SKM-1 treated with dmso at 0.1 percent for 144 hours (cell line): Measurements from ENCODE around the gene MYH14.
"Not testable (repeated sequence)": the region's sequence is repeated elsewhere in the genome, so short reads cannot be mapped to it uniquely, and the experiment has no call there.

Experiments
- DNase-seq: peaks from one replicate; lab custom pipeline; 2025; ENCODE audit not compliant: unreplicated experiment; lab: John Stamatoyannopoulos, UW

The MYH14 gene

DNA sequence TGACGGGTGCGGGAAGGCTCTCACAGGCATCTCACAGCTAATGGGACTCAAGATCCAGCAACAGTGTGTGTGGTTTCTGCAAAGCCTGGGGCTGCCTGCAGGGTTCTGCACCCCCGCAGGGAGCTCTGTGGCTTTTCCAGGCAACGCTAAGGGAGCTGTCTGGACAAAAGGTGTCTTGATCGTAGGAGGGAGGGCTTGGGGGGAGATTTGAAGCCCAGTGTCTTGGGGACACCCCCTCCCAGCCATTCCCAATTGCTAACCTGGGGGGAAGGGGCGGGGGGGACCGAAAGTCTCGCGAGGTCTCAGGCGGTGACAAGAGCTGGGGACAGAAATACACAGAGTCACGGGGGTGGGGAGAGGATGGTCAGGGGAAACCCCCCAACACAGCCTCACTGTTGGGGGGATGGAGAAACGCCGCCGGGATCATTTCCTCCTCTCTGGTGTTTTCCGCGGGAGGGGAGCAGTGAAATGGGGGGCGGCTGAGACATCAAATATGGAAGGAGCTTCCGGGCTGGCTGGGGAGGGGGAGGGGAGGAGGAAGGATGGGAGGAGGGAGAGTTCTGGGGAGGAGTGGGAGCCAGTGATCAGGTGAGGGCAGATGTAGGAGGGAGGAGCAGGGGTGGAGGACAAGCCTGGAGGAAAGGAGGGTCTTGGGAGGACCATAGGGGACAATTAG is 112.5 kb downstream of the MYH14 start:
- no peak for DNase-seq

DNA sequence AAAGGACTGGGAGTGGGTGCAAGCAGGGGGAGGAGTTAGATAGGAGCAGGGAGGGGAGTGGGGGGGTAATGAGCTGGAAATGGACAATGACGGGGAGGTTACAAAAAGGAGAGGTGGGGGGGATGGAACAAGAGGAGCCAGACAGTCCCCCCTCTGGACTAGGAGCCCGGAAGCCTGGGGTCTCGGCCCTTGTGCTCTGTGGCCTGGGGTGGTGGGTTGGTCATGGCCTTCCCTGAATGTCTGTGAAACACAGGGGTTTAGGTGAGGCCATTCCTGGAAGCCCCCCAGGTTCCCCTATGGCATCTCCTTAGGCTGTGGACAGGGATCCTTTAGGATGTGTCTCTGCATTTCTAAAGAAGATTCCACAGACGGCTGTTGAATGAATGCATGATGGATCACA is 113.7 kb downstream of the MYH14 start:
- DNase-seq, result no peak

DNA sequence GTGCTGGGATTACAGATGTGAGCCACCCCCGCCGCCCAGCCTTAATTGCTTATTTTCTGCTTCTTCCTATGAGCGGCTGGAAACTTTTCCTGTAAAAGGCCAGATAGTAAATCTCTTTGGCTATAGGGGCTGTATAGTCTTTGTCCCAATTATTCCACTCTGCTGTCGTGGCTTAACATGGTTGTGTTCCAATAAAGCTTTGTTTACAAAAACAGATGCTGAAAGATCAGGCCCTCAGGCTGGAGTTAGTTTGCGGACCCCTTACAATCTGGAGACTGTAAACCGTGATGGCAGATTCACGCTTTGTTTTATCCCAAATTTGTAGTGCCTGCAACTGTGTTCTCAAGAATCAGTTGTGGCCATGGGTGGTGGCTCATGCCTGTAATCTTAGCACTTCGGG is 115.0 kb downstream of the MYH14 start:
- no peak for DNase-seq

DNA sequence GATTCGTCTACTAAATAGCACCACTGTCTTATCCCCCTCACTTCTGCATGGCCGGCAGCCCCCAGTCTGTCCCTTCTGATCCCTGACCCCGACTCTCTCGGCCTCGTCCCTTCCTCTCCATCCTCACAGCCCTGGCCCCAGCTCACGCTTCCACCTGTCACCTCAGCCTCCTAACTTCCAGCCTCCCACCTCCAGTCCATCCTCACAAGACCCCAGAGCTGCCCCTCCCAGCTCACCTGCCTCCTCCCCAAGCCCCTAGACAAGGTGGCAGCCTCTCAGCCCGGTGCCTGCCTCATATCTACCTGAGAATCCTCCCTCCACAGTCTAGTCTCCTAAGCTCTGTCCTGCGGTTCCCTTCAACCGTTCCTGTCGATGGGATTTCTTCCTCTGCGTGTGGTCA is 115.7 kb downstream of the MYH14 start:
- DNase-seq, result no peak

DNA sequence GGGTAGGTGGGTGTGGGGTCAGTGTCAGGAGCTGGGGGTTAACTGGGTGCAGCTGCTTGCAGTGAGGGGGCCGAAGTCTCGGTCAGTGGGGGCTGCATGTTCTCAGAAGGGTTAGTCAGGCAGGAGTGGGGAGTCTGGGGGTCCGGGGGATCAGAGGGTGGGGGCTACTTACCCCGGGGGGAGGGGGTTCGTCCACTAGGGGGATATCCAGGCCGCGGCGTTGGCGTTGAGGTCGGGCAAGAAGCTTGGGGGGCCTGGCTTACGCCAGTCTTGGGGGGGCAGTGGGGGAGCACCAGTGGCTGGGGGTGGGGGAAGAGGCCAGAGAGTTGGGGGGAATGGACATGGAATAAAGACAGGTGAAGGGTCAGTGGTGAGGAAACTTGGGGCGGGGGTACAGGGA is 116.6 kb downstream of the MYH14 start:
- DNase-seq, result no peak

DNA sequence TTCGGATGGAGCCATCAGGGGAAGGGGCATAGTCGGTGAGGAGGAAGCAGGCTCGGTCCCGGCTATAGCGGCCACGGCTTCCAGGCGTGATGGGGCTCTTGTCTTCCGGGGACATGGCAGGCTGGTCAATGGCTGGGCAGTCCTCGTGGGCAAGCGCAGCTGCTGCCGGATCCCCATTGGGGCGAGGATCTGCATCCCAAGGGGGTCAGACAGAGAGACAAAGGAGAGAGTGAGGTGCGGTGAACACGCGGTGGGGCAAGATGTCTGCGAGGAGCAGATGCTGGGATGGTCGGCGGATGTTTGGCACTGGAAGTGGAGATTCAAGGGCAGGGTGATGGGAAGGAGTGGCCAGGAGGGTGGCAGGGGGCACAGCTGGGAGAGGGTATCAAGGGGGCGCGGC is 117.2 kb downstream of the MYH14 start:
- no peak for DNase-seq

DNA sequence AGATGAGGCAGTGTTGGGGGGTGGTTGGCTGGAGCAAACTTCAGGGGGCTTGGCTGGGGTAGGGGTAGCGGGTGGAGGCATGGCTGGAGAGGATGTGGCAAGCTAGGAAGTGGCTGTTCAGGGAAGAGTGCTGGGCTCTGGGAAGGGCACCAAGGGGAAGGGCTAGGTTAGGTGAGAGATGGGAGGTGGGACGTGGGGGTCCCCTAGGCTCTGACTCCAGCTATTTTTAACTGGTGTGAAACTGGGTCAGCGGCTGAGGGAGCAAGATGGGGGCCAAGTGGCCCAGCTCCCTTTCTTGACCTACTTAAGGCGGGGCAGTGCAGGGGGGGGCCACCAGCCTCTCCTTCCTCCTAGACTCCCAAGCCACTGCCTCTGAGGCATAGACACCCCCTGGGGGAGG is 118.4 kb downstream of the MYH14 start:
- DNase-seq, result no peak

DNA sequence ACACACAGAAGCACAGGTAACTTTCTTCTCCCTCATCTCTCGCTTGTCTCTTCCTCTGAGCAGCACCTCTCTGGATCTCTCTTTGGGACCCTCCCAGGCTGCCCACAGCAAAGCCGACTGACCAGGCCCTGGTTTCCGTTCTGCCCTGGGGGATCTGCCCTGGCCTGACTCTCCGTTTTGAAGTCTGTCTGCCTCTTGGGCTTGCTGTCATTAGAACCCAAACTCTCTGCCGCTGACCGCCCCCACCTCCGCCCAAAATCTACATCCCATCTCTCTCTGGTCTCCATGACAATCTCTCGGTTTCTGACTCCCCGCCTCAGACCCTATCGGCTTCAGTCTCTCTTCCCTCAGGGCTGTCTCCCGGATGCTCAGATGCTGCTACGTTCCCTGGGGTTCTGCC is 118.8 kb downstream of the MYH14 start:
- no peak for DNase-seq

DNA sequence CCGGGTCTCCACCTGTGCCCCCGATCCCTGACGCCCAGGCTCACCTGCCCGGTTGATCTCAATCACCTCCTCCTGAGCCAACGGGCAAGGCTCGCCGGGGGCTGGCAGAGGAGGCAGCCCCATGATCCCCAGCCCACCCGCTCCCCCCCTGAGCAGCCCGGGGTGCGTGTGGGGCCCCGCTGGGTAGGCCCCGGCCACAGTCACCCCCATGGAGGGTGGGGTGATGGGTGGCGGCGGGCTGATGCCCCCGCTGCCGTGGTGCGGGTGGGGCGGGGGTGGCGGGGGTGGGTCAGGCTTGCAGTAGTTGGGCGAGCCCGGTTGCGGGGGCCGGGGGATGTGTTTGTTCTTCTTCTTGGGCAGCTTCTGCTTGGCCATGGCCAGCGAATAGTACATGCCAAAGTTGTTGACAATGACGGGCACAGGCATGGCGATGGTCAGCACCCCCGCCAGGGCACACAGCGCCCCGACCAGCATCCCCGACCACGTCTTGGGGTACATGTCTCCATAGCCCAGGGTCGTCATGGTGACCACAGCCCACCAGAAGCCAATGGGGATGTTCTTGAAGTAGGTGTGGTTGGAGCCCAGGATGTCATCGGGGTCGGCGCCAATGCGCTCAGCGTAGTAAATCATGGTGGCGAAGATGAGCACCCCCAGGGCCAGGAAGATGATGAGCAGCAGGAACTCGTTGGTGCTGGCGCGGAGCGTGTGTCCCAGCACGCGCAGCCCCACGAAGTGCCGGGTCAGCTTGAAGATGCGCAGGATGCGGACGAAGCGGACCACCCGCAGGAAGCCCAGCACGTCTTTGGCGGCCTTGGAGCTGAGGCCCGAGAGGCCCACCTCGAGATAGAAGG is 119.7 kb downstream of the MYH14 start:
- no peak for DNase-seq

DNA sequence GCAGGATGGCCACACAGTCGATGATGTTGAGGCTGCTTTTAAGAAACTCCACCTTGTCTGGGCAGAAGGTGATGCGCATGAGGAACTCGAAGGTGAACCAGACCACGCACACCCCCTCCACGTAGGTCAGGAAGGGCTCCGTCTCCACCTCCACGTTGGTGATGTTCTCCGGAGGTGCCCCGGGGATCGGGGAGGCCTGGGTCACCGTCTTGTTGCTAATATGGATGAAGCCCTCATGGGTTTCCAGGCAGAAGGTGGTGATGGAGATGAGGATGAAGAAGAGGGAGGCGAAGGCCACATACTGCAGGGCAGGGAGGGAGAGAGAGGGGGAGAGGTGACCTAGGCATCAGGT is 120.3 kb downstream of the MYH14 start:
- DNase-seq, result no peak

DNA sequence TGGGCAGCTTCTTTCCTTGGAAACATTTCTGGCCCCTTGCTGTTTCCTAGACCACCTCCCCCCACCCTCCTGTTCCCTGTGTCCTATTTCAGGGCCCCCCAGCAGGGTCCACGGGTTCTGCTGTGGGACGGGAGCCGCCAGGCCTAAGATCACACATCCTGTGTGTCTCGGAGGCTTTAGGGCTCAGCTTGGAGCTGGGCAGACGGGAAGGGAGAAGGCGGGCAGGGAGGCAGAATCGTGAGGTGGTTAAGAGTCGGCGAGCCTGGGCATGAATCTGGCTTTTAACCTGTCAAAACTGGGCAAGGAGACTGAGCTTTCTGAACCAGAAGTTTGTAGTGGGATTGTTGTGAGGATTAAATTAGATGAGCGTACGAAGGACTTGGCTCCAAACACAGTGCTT is 120.9 kb downstream of the MYH14 start:
- no peak for DNase-seq

DNA sequence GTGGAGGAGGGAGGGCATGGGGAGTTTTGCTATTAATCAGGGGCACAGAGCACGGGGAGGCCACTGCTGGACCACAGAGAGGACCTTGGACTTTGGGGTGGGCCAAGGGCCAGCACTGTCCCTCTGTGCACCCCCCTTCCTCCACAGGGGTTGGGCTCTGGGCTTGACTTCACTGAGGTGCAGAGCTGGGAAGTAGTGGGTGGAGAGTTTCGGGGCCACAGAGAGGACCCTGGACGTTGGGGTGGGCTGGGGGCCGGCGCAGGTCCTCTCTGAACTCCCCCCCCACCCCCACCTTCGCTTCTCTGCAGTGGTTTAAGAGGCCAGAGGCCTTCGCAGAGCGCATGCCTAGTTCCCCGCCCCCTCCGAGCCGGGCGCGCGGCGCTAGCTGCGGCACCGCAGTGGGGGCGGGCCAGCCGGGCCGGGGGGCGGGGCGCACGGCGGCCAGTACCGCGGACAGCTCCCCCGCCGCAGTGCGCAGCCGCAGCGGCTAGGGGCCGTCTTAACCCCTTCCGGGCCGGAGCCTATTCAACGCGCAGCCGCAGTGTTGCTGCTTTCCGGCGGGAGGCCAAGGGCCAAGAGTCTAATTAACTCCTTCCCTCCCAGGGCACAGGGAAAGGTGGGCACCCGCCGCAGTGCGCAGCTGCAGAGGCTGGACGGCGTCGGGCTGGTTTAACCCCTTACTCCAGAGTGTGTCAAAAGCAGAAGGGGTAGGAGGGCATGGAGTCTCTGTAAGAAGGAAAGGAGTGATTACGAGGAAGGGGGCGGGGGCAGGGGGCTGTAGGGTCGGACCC is 122.1 kb downstream of the MYH14 start:
- DNase-seq, result no peak

DNA sequence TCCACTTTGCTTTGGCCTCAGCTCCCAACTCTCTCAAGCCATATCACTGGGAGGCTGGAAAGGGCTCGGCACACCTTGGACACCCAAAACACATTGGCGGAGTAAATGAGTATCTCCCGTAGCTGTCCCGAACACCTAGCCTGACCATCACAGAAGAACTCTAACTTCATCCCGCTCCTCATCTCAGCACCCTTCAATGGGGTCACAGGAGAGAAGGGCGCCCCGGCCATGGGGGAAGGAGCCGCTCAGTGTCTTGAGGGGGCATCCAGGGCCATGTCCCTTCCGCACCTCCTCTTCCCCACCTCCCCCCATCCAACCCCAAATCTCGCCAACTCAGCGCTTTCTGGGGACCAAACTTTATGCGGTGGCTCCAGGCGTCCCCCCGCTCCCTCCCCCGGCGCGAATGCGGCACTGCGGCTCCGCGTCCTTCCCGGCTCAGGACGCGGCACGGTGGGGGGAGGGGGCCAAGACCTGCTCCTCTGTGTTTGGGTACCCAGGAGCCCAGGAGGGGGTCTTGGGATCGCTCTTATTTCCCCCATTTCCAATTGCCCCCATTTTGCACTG is 122.8 kb downstream of the MYH14 start:
- no peak for DNase-seq

DNA sequence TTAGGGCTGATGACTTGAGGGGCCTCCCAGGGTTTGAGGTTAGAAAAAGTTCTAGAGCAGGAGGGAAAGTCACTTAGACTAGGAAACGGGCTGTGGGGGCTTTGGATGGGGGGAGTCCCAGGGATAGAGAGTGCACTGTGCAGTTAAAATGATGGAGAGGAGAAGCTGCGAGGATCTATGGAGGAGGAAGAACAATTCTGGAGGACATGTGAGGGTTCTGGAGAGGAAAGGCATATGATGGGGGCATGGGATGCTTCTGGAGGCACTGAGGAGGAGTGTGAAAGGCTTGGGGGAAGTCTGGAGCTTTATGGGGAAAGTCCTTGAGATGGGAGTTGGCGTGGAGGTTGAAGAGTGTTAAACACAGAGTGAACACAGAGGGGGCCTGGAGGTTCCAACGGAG is 123.6 kb downstream of the MYH14 start:
- no peak for DNase-seq

DNA sequence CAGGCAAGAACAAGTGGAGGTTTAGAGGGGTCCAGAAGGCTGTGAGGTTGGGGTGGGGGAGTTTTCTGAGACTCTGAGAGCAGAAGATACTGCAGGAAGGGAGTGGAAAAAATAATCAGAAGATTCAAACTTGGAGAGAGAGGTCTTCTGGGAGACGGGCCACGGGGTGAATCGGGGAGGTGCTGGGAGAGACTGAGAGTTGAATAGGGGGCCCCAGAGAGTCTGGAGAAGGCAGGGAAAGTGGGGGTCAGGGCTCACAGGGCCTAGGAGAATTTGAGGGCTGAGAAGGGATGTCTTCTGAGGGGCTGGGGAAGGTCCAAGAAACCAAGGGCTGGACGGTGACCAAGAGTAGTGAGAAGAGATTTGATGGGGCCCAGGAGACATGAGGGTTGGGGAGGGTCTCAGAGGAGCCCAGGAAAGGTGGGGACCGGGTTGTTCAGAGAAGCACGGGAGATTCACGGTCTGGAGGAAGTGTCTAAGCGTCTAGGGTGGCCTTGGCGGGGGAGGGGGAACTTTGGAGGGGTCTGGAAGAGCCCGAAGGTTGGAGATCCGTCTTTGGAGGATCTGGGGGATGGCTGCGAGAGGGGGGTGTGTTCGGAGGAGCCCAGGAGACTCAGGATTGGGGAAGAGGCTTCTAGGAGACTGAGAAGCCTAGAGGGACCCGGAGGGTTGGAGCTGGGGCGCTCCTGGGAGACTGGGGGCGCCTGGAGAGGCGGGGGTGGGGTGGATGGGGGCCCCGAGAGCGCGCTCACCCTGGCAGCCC is 124.2 kb downstream of the MYH14 start:
- DNase-seq, result no peak

DNA sequence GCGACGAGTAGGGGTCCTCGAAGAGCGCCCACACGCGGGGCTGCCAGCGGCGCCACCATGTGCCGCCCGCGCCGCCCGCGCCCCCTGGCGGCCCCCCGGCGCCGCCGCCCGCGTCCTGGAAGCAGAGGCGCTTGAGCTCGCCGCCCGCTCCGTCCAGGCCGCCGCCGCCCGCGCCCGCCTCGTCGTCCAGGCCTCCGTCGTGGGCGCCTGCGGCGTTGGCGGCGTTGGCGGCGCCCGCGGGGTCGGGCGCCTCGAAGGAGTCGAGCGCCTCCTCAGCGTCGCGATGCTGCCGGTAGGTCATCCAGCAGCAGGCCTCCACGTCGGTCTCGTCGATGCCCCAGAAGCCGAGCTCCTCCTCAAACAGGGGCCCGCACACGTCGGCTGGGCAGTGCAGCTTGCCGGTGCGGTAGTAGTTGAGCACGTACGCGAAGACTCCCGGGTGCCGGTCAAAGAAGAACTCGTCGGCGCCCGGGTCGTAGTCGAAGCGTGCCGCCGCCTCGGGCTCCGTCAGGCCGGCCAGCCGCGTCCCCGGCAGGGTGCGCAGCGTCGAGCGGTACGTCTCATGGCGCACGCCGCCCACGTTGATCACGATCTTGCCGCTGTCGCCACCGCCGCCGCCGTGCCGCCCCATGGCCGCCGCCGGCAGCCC is 124.9 kb downstream of the MYH14 start:
- DNase-seq, result no peak

DNA sequence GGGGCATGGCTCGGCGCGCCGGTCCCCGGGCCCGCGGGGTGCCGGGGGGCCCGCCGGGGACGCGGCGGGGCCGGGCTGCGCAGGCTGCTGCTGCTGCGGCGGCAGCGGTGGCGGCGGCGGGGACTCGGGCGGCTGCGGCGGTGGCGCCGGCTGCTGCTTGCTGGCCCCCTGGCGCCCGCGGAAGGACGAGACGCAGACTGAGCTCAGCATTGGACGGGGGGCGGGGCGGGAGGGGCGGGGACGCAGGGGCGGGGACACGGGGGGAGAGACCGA is 125.4 kb downstream of the MYH14 start:
- DNase-seq, result no peak

DNA sequence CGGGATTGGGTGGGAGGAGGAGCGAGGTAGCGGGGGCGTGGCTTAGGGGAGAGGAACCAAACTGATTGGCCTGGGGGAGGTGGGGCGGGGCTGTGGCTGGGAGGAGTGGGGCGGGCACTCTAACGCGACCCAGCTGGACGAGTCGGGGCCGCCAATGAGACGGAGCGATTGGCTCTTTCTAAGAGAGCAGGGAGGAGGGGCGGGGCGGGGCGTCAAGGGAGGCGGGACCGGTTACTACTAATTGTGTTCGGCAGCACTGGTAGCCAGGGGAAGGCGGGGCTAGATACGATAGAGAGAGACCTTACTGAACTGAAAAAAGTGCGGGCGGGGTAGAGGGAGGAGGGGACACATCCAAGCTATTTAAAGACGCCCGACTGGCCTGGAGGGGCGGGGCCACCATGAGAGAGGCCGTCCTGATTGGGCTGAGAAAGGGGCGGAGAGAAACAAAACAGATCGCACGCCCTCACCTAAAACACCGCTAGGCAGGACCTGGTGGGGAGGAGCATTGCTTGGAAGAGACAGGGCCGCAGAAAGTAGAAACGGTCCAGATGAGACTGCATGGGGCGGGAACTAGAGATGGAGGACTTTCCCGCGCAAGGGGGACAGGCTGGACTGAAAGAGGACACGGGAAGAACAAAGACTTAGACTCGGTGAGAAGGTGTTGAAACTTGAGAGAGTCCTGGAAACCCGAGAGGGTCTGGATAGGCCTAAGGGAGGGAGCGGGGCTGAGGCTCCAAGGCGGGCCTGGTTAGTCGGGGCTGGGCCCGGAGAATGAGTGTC is 125.9 kb downstream of the MYH14 start, which contains the start of gene KCNC3:
KCNC3 (minus strand) TSS at position 232 of the 780 bp plus-strand sequence. CDS start 295 bp downstream, outside the sequence.
- DNase-seq, result peak; percentile 95

DNA sequence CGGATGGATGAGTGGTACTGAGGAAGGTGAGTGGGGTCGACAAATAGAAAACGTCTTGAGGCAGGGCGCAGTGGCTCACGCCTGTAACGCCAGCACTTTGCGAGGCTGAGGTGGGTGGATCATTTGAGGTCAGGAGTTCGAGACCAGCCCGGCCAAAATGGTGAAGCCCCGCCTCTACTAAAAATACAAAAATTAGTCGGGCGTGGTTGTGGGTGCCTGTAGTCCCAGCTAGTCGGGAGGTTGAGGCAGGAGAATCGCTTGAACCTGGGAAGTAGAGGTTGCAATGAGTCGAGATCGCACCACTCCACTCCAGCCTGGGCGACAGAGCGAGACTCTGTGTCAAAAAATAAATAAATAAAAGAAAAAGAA is 126.5 kb downstream of the MYH14 start:
- DNase-seq, result not testable (repeated sequence)
